GM12872 (cell line): ENCODE results near the gene CTDP1.

Experiments
- TF ChIP-seq, protein P1 (sequence below): IDR thresholded peaks from 3 replicates; pipeline ENCODE4 v1.5.1; 2011; ENCODE audit warnings: low read depth, mild to moderate bottlenecking, low read length, moderate library complexity; ENCODE audit not compliant: insufficient read depth

Gene CTDP1

DNA sequence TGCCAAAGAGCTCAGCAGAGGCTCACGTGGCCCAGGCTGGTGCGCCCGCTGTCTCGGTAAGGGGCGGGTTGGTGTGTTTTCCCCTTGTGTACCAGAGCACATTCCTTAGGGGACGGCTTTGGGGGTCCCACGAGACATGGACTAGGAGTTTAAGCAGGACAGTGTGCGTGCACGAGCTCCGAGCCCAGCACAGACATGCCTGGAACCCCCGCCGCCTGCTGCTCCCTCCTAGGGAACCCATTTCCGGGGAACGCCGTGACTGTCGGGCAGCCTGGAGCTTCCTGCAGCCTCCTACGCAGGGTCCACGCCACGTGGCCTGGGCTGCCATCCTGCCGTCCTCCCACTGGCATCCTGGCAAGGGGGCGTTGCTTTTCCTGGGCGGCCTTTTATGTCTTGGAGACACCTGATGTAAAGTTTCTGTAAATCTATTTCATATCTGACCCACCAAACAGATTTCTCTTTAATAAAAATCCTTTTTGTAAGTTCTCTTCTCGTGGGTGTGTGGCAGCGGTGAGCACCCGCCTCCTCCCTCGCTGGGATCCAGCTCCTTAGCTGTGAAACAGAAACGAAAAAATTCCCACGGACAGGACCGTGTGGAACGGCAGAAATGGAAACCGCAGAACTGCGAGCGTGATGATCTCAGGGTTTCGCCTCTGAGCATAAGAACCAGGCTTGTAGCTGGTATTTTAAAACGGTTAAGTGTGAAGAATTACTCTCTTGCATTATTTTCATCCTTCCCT is 74.6 kb downstream of the CTDP1 start:
- TF ChIP-seq, protein P1, sequence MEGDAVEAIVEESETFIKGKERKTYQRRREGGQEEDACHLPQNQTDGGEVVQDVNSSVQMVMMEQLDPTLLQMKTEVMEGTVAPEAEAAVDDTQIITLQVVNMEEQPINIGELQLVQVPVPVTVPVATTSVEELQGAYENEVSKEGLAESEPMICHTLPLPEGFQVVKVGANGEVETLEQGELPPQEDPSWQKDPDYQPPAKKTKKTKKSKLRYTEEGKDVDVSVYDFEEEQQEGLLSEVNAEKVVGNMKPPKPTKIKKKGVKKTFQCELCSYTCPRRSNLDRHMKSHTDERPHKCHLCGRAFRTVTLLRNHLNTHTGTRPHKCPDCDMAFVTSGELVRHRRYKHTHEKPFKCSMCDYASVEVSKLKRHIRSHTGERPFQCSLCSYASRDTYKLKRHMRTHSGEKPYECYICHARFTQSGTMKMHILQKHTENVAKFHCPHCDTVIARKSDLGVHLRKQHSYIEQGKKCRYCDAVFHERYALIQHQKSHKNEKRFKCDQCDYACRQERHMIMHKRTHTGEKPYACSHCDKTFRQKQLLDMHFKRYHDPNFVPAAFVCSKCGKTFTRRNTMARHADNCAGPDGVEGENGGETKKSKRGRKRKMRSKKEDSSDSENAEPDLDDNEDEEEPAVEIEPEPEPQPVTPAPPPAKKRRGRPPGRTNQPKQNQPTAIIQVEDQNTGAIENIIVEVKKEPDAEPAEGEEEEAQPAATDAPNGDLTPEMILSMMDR = no peak

DNA sequence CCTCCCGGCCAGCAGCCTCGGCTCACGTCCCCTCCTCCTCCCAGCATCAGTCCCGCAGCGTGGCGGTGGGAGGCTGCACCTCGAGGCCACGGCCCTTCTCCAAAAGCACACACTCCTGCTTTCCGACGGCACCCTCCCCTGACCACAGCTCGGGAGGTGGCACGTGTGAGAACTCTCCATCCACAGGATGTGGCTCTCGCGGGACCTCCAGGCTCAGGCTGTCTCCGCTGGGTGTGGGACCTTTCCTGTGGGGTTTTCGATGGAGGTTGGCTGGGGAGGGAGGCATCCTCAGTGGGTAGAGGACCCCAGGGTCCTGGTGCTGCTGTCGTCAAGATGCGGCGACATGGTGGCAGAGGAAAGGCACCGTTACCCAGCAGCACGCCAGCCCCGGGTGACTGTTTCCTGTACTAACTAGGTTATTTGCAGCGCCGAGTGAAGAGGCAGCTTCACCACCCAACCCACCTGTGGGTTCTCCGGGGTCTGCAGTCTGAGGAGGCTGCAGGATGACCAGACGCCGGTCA is 75.3 kb downstream of the CTDP1 start:
- TF ChIP-seq, protein P1 = no peak

DNA sequence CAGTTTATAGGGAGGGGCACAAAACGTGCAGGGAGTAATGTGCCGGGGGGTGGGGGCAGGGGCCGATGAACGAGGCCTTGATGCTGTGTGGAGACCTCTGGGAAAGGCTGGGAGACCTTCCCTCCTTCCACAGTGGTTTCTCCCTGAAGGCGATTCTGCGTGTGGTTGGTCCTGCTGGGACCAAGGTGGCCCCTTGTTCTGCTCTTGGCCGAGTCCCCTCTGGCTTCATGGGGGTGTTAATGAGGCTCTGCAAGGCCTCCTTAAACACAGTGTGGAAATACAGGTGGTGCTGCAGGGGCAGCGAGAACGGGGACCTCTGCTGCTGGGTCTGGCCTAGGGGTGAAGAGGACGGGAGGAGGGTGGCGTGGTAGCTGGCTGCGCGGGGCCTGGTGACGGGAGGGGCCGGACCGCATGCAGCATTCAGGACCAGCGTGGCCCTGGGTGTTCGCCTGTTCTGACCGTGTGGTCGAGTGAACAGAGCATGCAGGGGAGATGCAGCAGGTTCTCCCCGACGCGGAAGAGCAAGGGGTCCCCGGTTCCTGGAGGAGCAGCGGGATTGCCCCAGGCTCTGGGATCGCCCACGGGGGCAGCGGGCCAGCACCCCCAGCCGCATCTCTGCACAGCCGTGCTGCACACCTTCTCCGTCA is 76.0 kb downstream of the CTDP1 start:
- TF ChIP-seq, protein P1 = no peak

DNA sequence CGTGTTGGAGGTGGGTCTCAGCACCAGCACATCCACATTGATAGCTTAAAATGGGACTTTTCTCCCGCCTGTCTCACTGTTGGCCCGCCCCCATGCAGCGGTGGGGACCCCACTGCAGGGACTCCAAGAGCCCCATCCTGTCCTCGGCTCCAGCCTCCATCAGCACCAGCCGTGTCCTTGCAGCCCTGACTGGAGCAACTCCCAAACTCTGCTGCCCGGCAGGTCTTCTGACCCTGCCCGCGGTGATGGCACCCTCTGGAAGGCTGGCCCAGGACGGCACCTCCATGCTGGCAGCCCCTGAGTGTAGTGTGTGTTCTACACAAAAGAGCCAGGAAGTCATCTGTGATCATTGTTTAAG is 76.5 kb downstream of the CTDP1 start:
- TF ChIP-seq, protein P1 = no peak

DNA sequence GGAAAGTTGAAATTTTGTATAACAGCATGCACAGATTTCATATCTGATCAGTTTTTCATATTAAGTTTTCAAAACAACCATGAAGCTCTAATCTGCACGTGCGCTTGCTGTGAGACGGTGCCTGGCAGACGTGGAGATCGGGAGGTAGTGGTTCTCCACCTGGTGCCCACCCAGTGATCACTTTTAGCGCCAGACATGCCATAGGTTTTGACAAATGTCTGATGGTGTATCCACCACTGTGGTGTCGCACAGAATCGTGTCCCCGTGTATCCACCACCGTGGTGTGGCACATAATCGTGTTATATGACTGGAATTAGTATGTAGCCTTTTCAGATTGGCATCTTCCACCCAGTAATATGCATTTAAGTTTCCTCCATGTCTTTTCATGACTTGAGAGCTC is 77.2 kb downstream of the CTDP1 start:
- TF ChIP-seq, protein P1 = no peak

DNA sequence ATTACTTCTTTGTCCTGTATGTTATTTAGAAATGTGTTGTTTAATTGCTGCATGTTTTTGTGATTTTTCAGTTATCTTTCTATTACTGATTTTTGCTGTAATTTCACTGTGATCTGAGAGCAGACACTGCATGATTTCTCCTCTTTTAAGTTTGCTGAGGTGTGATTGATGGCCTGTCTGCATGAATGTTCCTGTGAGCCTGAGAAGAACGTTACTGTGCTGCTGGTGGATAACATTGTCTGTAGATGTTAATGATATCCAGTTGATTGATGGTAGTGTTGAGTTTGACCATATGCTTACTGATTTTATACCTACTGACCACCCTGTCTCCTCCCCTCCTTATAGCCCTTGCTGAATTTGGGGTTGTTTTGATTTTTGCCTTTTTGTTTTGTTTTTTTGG is 80.7 kb downstream of the CTDP1 start:
- TF ChIP-seq, protein P1 = no peak

DNA sequence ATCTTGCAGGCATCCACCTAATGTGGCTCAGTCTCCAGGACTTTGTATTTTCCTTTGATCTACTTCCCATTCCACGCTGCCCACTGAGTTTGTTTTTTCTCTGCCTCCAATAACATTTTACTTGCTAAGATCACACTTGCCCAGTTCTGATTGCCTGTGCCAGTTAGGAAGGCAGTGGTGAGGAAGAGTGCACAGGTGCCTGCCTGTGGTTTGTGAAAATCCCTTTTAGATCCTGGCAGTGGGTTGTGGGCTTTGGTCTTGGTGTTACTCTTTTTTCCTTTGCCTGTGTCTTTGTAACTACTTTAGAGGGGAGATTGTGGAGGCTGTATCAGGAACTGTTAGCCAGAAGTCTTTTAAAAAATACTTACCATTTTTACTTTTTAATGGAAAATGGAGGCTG is 81.3 kb downstream of the CTDP1 start:
- TF ChIP-seq, protein P1 = no peak
